ENCODE data around the gene KCNK17. TPM values are rescaled to one million over a fixed set of nuclear protein-coding genes. Genes with fewer than 3 reads are reported as not detected.

Gene KCNK17
- total and polyA plus RNA-seq, 5 experiments from 2014 or later, result not detected

DNA sequence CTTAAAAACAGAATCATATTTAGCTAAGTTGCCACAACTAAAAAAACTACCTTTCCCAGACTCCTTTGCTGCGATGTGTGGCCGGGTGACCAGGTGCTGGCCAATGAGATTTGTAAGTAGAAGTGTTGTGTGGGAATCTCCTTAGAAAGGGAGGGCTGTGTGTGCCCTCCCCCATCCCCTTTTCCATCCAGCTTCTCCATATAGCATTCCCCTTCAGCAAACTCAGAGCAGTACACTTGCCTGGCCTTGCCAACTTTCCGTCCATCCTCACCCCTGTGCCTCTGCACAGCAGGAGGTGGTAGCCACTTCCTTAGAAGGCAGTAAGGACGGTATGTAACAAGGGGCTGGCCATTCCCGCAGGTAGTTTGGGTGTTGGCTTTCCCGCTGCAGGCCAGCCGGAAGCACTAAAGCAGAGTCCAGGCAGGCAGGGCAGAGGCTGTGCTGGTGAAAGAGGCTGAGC lies 30.6 kb upstream of the KCNK17 start:
- peak overlapping the region in 1 of 10 donors; percentile 38 for H3K27ac Mint-ChIP-seq
- H3K9me3 Mint-ChIP-seq, result no peaks in the 10 kb centered on the region
- DNase-seq (no peak), ATAC-seq (no peak)
- POLR2A ChIA-PET, result no interaction called here
- no peaks in the 10 kb centered on the region for H3K36me3 Mint-ChIP-seq
- no peak overlapping the region for H3K4me3 Mint-ChIP-seq
- peaks cover 0 to 13% (median 9%) of the 10 kb centered on the region in 5 donors for H3K27me3 Mint-ChIP-seq
- peaks cover 0 to 16% (median 2%) of the 10 kb centered on the region in 4 donors for H3K4me1 Mint-ChIP-seq

DNA sequence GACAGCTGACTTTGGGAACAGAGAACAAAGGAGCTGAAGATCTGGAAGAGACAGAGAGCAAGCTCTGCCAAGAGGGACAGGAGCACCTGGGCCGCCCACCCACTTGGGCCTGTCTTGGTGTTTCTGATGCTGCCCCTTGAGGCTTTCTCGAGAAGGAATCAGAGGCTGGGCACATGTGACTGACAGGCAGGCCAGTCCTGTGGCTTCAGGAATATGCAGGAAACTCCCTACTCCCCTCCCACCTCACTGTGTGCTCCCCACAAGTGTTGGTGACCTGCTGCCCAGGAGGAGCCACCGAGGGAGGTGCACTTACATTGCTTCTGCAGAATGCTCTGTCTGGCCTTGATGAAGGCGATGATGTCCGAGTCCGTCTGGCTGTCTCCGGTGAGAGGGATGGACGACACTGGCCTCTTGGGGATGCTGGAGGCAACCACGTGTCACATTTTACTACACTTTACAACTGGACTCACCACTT lies 29.2 kb upstream of the KCNK17 start:
- Mint-ChIP-seq H3K27ac (peak overlapping the region in 3 of 10 donors; percentile 4 to 68 (median 28)), H3K4me1 (peaks cover 0 to 19% (median 2%) of the 10 kb centered on the region in 4 donors), H3K27me3 (peaks cover 3 to 24% (median 19%) of the 10 kb centered on the region in 5 donors), H3K36me3 (no peaks in the 10 kb centered on the region), H3K9me3 (no peaks in the 10 kb centered on the region), H3K4me3 (no peak overlapping the region)
- no peak for ATAC-seq
- no peak for DNase-seq
- POLR2A ChIA-PET, result no interaction called here

DNA sequence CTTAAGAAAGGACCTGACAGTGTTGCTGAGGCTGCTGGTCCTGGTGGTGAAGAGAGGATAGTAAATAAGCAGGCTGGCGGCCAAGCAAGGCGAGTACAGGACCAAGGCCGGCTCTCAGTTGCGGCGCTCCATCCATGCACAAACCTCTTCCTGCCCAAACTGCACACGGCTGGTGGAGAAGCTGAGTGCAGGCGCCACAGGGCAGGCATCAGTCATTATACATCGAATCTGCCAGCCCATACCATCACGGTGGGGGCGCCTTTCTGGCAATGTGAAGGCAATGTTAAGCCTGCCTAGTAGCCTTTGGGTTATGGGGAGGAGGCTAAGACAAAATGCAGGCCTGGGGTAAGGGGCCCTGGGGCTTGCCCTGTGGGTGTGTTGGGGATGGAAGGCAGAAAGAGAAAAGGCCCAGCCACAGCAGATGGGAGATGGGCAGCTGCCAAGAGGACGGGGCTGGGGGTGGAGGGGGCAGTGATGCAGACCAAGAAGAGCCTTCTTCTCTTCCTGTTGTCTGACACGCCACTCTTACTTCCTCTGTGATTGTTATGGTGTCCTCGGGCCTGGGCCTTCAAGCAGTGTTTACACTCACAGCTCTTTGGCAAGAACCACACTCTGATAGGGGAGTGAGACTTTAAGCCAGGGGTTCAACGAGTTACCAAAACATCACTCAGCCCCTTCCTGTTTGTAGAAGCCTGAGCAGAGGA lies 28.6 kb upstream of the KCNK17 start:
- POLR2A ChIA-PET, result no interaction called here
- ATAC-seq (no peak), DNase-seq (no peak)
- Mint-ChIP-seq H3K27ac (peak overlapping the region in 2 of 10 donors; percentile 28 to 68), H3K36me3 (no peaks in the 10 kb centered on the region), H3K4me1 (peaks cover 0 to 24% (median 1%) of the 10 kb centered on the region in 4 donors), H3K27me3 (peaks cover 8 to 27% (median 22%) of the 10 kb centered on the region in 5 donors), H3K4me3 (no peak overlapping the region), H3K9me3 (no peaks in the 10 kb centered on the region)

DNA sequence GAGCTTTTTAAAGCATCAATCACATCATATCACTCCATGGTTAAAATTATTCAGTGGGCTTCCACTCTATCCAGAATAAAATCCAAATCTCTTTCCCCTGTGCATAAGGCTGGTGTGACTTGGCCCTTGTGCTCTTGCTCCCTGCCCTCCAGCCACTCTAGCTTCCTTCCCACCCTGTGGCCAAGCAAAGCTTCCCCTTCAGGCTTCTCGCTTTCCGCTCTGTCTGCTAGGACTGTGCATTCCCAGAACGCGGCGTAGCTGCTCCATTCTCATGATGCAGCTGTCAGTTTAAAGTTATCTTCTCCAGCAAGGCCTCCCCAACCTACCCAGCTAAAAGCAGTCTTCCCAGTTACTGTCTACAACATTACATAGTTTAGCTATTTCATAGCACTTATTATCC lies 27.7 kb upstream of the KCNK17 start:
- POLR2A ChIA-PET, result no interaction called here
- Mint-ChIP-seq H3K4me1 (peaks cover under 1 to 29% (median 5%) of the 10 kb centered on the region in 4 donors), H3K27ac (no peak overlapping the region), H3K9me3 (no peaks in the 10 kb centered on the region), H3K36me3 (no peaks in the 10 kb centered on the region), H3K4me3 (no peak overlapping the region), H3K27me3 (peaks cover 9 to 32% (median 27%) of the 10 kb centered on the region in 5 donors)
- no peak for DNase-seq
- no peak for ATAC-seq

DNA sequence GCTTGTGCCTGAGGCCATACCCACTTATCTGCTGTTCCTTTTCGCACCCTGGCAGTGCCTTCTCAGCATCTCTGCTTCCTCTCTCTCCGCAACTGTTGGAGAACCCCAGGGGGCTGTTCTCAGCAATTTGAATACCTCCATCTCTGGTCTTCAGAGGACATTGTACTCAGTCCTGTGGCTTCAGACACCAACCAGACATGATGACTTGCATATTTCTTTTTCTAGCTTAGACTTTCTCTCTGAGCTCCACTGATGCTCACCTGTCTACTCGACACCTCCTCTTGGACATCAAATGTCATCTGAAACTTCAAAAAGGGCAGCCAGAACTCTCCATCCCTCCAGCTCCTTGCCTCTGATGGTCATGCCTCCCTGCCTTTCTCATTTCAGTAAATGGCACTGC lies 27.1 kb upstream of the KCNK17 start:
- Mint-ChIP-seq H3K4me3 (no peak overlapping the region), H3K36me3 (no peaks in the 10 kb centered on the region), H3K9me3 (no peaks in the 10 kb centered on the region), H3K27me3 (peaks cover 9 to 32% (median 30%) of the 10 kb centered on the region in 5 donors), H3K4me1 (peaks cover 4 to 34% (median 9%) of the 10 kb centered on the region in 4 donors), H3K27ac (no peak overlapping the region)
- POLR2A ChIA-PET, result no interaction called here
- ATAC-seq (no peak), DNase-seq (no peak)

DNA sequence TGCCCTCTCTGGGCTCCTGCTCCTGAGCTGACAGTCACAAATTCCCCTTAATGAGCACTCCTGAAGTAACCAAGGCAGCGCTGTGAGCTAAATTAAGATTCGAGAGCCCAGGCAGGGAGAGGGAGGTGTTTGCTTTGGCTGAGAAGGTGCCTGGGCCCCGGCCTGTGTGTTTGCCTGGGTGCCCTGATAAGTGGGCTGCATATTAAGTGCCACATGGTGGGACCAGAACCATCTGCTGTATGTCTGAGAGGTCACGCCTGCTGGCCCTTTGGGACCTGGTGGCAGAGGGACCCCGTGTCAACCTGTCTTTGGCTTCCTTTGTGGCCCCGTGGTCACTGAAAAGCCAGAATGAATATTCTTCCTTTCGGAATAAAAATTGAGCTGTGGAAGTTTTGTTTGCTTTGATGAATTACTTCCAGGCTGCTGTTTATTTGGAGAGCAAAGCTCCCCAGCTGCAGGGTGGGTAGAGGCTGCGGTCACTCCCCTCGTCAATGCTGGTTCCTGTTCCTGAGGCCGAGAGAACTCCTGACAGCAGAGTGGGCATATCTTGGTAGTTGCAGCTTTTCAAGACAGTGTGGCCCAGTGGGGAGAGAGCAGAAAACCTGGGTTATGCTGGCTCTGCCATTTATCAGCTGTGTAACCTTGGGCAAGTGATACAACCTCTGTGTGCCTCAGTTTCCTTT lies 25.8 kb upstream of the KCNK17 start:
- Mint-ChIP-seq H3K9me3 (no peaks in the 10 kb centered on the region), H3K27ac (no peak overlapping the region), H3K4me1 (peaks cover 8 to 43% (median 16%) of the 10 kb centered on the region in 4 donors), H3K4me3 (no peak overlapping the region), H3K27me3 (peaks cover 9 to 32% (median 30%) of the 10 kb centered on the region in 5 donors), H3K36me3 (no peaks in the 10 kb centered on the region)
- no peak for DNase-seq
- POLR2A ChIA-PET, result no interaction called here
- ATAC-seq, result no peak

DNA sequence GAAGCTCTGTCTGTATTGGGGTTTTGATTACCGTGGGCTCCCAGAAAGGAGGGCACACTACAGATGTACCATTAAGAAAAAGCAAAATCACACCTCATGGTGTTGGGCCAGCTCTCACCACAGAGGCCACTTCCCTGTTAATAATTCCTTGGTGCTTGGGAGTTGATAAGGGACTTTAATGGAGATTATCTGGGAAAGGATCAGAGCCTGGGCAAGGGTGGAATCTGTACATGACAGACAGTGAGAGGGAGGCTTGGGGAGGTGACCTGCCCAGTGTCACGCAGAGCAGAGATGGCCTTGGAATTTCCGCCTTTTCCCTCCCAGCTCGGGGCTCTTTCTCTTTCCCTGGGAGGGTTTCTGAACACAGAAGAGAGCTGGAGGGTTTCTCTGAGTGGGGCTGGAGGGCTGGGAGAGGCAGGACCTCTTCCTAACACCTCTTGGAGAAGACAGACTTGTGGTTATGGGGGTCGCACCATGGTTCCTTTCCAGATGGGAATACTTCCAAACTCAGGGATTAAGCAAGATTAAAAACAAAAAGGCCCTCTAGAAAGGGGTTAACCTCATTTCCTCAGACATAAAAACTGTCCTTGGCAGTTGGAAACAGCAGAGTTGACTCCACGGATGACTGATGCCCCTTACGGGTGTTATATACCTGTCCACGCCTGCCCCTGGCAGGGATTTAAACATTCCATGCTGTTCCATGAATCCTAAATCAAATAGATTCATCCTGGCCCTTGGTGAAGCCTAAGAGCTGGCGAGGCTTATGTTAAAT lies 25.1 kb upstream of the KCNK17 start:
- Mint-ChIP-seq H3K27me3 (peaks cover 9 to 31% (median 26%) of the 10 kb centered on the region in 5 donors), H3K36me3 (no peaks in the 10 kb centered on the region), H3K4me1 (peaks cover 8 to 46% (median 16%) of the 10 kb centered on the region in 4 donors), H3K9me3 (no peaks in the 10 kb centered on the region), H3K27ac (no peak overlapping the region), H3K4me3 (no peak overlapping the region)
- ATAC-seq (no peak), DNase-seq (no peak)
- POLR2A ChIA-PET, result no interaction called here

DNA sequence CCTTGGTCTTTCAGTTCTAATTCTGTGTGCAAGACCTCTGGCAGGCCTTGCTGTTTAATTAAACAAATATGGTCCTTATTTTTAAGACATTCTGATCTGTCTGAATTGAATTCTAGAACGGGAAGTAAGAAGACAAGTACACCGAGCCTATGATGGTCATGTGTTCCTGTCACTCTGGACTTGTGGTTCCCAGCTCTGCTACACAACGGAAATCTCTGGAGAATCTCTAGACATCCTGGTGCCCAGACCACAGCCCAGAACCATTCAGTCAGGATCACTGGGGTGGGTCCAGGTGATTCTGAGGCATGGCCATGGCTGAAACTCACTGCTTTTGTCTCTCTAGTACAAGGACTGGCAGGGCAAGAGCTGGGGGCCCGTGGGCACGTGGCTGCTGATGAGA lies 24.2 kb upstream of the KCNK17 start:
- Mint-ChIP-seq H3K36me3 (no peaks in the 10 kb centered on the region), H3K9me3 (no peaks in the 10 kb centered on the region), H3K27me3 (peaks cover 9 to 30% (median 26%) of the 10 kb centered on the region in 5 donors), H3K4me3 (no peak overlapping the region), H3K27ac (no peak overlapping the region), H3K4me1 (peaks cover 8 to 38% (median 16%) of the 10 kb centered on the region in 4 donors)
- POLR2A ChIA-PET, result no interaction called here
- ATAC-seq (no peak), DNase-seq (no peak)

DNA sequence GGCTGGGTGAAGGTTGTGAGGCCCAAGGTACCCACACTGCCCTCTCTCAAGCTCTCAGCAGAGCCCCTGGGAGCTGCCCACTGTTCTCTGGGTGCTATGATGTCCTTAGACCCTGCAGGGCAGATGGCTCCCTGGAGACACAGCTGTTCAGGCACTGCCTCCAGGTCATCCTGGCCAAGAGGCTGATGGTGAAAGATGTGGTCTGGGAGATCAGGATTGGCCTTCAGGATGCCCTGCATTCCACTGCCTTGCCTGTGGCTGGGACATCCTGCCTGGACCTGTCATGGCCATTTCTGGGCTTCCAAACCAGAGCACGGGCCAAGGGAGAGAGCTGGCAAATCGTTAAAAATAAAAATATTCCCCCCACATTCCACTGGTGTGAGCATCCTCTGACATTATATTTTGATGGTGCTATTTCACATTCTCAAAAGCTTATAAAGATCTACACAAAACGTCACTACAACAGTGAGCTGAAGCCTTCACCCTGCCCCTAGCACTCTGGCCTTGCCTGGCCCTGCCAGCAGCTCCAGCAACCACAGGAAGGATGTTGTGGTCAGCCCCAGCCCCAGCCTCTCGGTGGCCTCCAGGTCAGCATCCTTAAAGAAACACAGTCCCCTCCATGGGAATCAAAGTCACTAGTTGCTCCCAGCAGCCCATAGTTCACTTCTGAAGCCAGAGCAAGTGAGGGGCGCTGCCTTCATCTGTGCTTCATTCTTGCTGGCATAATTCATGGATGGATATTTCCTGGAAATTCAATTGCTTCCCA lies 21.7 kb upstream of the KCNK17 start:
- ATAC-seq (no peak), DNase-seq (no peak)
- Mint-ChIP-seq H3K9me3 (no peaks in the 10 kb centered on the region), H3K36me3 (no peaks in the 10 kb centered on the region), H3K4me3 (no peak overlapping the region), H3K27me3 (peaks cover 9 to 44% (median 33%) of the 10 kb centered on the region in 5 donors), H3K27ac (no peak overlapping the region), H3K4me1 (peaks cover 11 to 30% (median 16%) of the 10 kb centered on the region in 4 donors)
- POLR2A ChIA-PET, result no interaction called here

DNA sequence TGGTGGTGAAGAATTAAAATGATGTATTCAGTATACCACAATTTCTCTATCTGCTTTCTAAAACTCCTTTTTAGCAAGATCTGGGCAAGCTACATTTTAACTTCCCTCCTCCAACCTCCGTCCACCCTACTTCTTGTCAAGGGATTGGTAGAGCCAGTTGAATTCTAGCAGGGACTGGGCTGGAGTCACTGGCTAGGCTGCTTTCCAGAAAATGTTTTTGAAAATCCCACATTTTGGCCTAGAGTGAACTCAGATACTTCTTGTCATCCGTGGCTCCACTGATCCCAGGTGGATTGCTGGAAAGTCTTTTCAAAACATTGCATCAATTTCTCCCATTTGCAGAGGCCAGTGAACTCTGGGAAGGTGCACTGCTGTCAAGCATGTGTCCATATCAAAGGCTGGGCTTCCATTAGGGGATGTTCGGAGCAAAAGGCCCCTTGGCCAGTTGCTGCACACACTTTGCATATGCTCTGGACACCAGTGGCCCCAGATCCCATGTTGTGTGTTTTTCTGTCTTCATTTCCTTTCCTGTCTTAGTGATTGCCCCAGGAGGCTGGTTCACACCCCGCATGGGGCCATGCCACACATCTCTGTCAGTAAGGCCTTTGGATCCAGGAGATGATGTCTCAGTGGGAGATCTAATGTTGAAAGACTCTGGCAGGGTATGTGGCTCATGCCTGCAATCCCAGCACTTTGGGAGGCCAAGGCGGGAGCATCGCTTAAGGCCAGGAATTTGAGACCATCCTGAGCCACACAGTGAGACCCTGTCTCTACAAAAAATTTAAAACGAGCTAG lies 19.6 kb upstream of the KCNK17 start:
- H3K27ac Mint-ChIP-seq, result no peak overlapping the region
- H3K4me3 Mint-ChIP-seq, result no peak overlapping the region
- H3K4me1 Mint-ChIP-seq, result peaks cover 11 to 35% (median 18%) of the 10 kb centered on the region in 4 donors
- DNase-seq (no peak), ATAC-seq (no peak)
- peaks cover 0 to 2% (median 0%) of the 10 kb centered on the region in 9 donors for H3K9me3 Mint-ChIP-seq
- POLR2A ChIA-PET, result no interaction called here
- peaks cover 6 to 42% (median 21%) of the 10 kb centered on the region in 5 donors for H3K27me3 Mint-ChIP-seq
- H3K36me3 Mint-ChIP-seq, result no peaks in the 10 kb centered on the region

DNA sequence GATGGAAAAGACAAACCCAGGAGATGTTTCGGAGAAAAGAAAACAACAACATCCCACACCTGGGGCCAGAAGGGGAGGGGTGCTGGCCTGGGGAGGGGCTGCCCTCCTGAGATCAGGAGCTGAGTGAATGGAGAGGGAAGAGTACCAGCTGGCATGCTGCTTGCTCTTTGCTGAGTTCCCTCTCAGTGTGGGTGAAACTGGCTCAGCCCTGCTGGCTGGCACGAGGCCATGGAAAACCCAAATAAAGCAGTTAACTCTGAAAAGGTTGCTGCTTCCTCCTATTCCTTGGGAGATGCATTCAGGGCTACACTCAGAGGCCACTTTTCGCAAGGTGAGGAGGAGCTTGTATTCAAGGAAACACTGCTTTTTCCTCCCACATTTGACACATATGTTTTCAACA lies 16.3 kb upstream of the KCNK17 start:
- Mint-ChIP-seq H3K4me3 (no peak overlapping the region), H3K36me3 (no peaks in the 10 kb centered on the region), H3K9me3 (peaks cover 0 to 2% (median 0%) of the 10 kb centered on the region in 9 donors), H3K4me1 (peaks cover 0 to 10% (median 4%) of the 10 kb centered on the region in 4 donors), H3K27ac (no peak overlapping the region), H3K27me3 (peaks cover 4 to 48% (median 17%) of the 10 kb centered on the region in 5 donors)
- no peak for ATAC-seq
- POLR2A ChIA-PET, result no interaction called here
- DNase-seq, result no peak
